Mesothelial cell of epicardium (in vitro differentiated cells): Measurements from ENCODE around the gene MYL3. TPM values are rescaled to one million over a fixed set of nuclear protein-coding genes. Genes with fewer than 3 reads are reported as not detected.

Source experiments
- DNase-seq, 2 experiments: peaks; one replicate each; pipeline ENCODE4 v3.0.0; 2021; ENCODE audit warnings: low spot score in 2 of 2; ENCODE audit not compliant: unreplicated experiment in 2 of 2
- H3K27ac Mint-ChIP-seq: 2 replicates; pipeline ENCODE4 v1.8.0; 2021; ENCODE audit warnings: mixed read lengths
- H3K27me3 Mint-ChIP-seq: 2 replicates; pipeline ENCODE4 v1.8.0; 2021; ENCODE audit warnings: low read depth, mixed read lengths
- H3K36me3 Mint-ChIP-seq: 2 replicates; pipeline ENCODE4 v1.8.0; 2021; ENCODE audit warnings: mixed read lengths
- H3K4me1 Mint-ChIP-seq: 2 replicates; pipeline ENCODE4 v1.8.0; 2021; ENCODE audit warnings: mixed read lengths
- H3K4me3 Mint-ChIP-seq: 2 replicates; pipeline ENCODE4 v1.8.0; 2021; ENCODE audit warnings: mild to moderate bottlenecking, moderate library complexity, mixed read lengths
- H3K9me3 Mint-ChIP-seq: 2 replicates; pipeline ENCODE4 v1.8.0; 2021; ENCODE audit warnings: mixed read lengths
- total RNA-seq: library from RNA; stranded (reverse); gene quantifications from 3 replicates; pipeline ENCODE4 v1.2.1, GENCODE V29; 2021
- TF ChIP-seq, protein P1 (sequence below): fragments of 200-600 bp; sonication (generic); IDR thresholded peaks from one replicate; pipeline ENCODE4 v1.5.0; 2021; ENCODE audit warnings: antibody characterized with exemption; ENCODE audit not compliant: unreplicated experiment

The MYL3 gene
- total RNA-seq, 1 donor from 2014 or later: 5.3 TPM

DNA sequence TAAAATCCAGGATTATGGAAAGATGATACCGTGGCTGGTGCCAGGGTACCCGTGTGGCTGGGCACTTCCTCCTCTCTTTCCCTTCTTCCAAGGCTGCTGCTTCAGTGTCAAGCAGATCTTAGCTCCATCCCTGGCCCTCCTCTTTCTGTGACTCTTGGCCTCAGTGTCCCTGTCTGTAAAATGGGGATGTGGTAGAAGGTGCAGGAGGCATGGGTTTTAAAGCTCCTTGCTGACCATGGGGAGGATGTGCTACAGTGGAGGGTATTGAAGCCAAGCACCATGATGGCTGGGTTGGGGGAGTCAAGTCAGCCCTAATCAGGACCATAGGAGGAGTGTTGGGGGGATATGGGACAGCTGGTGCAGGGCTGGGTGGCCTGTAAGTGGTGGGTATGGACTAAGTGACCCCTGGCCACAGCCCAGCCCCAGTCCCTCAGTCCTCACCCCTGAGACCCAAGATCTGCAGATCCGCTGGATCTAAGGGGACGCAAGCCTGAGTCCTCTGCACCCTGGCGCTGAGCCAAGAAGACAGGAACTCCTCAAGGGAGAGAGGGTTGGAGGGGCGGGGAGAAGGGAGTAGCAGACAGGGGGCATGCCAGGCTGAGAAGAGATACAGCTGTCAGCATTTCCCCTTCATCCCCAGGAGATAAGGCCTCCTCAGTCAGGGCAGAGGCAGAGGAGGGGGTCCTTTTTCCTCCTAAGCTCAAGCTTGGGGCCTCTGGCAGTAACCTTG lies 26.3 kb upstream of the MYL3 start:
- no peak overlapping the region for H3K27ac Mint-ChIP-seq
- peak in 1 of 2 experiments; percentile 65 for DNase-seq
- peaks cover 44% of the 10 kb centered on the region for H3K27me3 Mint-ChIP-seq
- no peaks in the 10 kb centered on the region for H3K9me3 Mint-ChIP-seq
- peaks cover 45% of the 10 kb centered on the region for H3K4me1 Mint-ChIP-seq
- no peak overlapping the region for H3K4me3 Mint-ChIP-seq
- TF ChIP-seq, protein P1, sequence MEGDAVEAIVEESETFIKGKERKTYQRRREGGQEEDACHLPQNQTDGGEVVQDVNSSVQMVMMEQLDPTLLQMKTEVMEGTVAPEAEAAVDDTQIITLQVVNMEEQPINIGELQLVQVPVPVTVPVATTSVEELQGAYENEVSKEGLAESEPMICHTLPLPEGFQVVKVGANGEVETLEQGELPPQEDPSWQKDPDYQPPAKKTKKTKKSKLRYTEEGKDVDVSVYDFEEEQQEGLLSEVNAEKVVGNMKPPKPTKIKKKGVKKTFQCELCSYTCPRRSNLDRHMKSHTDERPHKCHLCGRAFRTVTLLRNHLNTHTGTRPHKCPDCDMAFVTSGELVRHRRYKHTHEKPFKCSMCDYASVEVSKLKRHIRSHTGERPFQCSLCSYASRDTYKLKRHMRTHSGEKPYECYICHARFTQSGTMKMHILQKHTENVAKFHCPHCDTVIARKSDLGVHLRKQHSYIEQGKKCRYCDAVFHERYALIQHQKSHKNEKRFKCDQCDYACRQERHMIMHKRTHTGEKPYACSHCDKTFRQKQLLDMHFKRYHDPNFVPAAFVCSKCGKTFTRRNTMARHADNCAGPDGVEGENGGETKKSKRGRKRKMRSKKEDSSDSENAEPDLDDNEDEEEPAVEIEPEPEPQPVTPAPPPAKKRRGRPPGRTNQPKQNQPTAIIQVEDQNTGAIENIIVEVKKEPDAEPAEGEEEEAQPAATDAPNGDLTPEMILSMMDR: no peak
- no peaks in the 10 kb centered on the region for H3K36me3 Mint-ChIP-seq

DNA sequence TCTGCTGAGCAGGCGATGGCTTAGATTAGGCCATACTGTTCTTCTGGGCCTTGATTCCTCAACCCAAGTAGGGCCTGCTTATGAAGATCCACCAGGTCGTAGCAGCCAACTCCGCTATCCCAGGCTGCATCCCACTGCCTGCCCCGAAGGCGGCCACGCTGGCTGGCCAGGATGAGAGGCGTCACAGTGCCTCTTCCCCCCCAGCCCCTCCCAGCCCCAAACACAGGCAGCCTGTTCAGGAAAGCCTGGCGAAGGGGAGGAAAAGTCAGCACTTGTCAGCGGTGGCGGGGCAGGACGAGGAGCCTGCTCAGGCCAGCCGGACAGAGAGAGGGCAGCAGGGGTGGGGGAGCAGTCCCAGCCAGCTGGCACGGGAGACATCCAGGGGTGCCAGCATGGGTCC lies 25.5 kb upstream of the MYL3 start:
- no peak for DNase-seq
- H3K27ac Mint-ChIP-seq: no peak overlapping the region
- H3K36me3 Mint-ChIP-seq: no peaks in the 10 kb centered on the region
- H3K4me1 Mint-ChIP-seq: peaks cover 51% of the 10 kb centered on the region
- peaks cover 49% of the 10 kb centered on the region for H3K27me3 Mint-ChIP-seq
- H3K9me3 Mint-ChIP-seq: no peaks in the 10 kb centered on the region
- TF ChIP-seq, protein P1: no peak
- H3K4me3 Mint-ChIP-seq: no peak overlapping the region

DNA sequence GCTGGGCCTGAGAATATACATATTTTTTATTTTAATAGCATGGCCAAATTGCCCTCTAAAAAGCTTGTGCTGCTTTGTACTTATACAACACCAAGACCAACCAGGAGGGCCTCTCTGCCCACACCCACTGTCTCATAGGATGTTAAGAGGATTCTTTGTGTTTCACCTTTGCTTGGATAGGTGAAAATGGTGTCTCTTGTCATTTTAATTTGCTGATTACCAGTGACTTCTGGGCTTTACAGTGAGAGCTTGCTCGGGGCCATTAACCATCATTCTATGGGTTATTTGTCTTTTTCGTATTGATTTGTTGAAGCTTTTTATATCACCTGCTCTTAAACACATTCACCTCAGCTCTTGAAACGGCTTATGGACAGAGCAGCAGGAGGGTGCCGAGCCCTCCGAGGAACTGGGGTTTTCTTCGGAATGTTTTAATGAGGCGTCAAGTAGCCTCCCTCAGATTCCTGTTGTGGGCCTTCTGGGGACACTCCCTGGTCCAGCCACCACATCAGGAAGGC lies 24.8 kb upstream of the MYL3 start:
- no peak overlapping the region for H3K4me3 Mint-ChIP-seq
- no peak for DNase-seq
- H3K4me1 Mint-ChIP-seq: peaks cover 54% of the 10 kb centered on the region
- peaks cover 48% of the 10 kb centered on the region for H3K27me3 Mint-ChIP-seq
- H3K9me3 Mint-ChIP-seq: no peaks in the 10 kb centered on the region
- H3K27ac Mint-ChIP-seq: no peak overlapping the region
- TF ChIP-seq, protein P1: no peak
- no peaks in the 10 kb centered on the region for H3K36me3 Mint-ChIP-seq

DNA sequence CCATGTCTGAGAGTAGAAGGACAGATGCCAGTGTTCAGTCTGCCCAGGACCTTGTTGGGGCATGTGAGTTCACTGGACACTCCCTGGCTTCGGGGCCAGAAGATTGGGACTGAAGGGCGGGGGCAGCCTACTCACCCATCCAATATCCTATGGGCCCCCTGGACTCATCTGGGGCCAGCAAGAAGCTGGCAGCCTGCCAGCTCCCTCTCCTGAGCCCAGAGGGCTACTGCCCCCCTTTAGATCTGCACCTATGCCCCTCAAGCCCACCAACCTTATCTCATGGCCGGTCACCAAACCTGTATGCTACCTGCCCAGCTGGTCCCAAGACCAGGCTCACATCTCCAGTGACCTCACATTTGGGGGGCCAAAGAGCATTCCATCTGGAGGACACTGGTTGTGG lies 22.4 kb upstream of the MYL3 start:
- H3K27me3 Mint-ChIP-seq: peaks cover 42% of the 10 kb centered on the region
- H3K27ac Mint-ChIP-seq: no peak overlapping the region

DNA sequence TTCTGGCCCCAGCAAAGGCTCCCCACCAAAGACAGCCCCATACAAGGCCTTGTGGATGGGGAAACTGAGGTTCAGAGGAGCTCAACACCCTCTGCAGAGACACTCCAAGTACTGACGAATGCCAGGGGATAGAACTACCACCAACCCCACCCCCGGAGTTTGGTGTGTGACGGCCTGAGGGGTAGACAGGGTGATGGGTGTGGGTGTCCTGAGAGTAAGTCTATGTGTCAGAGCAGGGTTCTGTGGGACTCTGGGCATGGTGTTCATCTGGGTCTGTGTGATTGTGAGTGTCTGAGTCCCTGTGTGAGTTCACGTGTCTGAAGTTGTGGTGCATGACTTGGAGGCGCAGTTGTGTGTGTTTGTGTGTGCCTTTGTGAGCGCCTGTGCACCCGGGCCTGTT lies 21.7 kb upstream of the MYL3 start:
- no peak for DNase-seq
- Mint-ChIP-seq H3K36me3 (no peaks in the 10 kb centered on the region), H3K4me3 (peak overlapping the region; percentile 72), H3K9me3 (no peaks in the 10 kb centered on the region), H3K27ac (no peak overlapping the region), H3K4me1 (peaks cover 42% of the 10 kb centered on the region), H3K27me3 (peaks cover 49% of the 10 kb centered on the region)
- TF ChIP-seq, protein P1: no peak

More for the DNA sequence above, 22.4 kb upstream of the MYL3 start:
- H3K36me3 Mint-ChIP-seq: no peaks in the 10 kb centered on the region
- peak overlapping the region; percentile 72 for H3K4me3 Mint-ChIP-seq
- peaks cover 40% of the 10 kb centered on the region for H3K4me1 Mint-ChIP-seq
- no peaks in the 10 kb centered on the region for H3K9me3 Mint-ChIP-seq
- TF ChIP-seq, protein P1: no peak
- DNase-seq: no peak
